ENCODE results near the gene AHSG. TPM values are rescaled to one million over a fixed set of nuclear protein-coding genes. Genes with fewer than 3 reads are reported as not detected.

The AHSG gene
- total RNA-seq, 2 experiments from 2014 or later: not detected

DNA sequence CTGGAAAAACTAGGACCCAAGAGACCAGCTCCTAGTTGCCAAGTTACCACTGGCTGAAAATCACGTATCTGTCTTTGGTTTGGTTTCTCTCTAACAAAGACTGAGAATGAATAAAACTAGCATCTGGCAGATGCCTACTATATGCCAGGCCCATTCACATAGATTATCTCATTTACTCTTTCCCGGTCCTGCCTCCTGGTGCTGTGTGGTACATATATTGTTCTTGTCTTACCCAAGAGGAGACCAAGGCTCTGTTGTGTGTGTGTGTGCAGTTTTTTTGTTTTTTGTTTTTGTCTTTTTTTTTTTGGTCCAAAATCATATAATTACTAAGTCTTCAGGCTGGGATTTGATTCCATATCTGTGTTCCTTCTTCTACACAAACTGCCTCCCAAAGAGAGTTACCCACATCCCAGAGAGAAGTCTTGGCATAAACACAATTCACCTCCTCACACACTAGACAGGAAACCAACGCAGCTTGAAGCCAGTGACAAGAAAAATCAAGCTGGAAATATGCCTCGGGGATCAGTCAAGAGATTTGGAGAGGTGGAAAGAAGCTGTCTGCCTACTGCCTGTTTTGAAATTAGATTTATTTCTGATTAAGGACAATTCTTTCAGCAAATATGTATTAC, 891 bp downstream of the AHSG start:
- ChIA-PET POLR2A (interaction anchor here (1.0 to 7.2 kb wide), 2 partner anchors 122 to 170 kb away, joined by 3 to 65 read pairs; partner anchors contain the start of gene EIF4A2), CTCF (interaction anchor here (0.7 to 6.3 kb wide), 28 partner anchors 11 to 670 kb away, joined by 3 to 185 read pairs (median 6); partner anchors contain the start of genes DNAJB11, EIF4A2, FETUB and TBCCD1)
- DNase-seq (no peak), ATAC-seq (no peak)
- Mint-ChIP-seq H3K4me3 (no peak overlapping the region), H3K27me3 (peaks cover 31% of the 10 kb centered on the region), H3K4me1 (ENCODE audit: low read depth) (peaks cover 22% of the 10 kb centered on the region), H3K36me3 (ENCODE audit: low read depth) (no peaks in the 10 kb centered on the region), H3K9me3 (no peaks in the 10 kb centered on the region), H3K27ac (no peak overlapping the region)
- TF ChIP-seq, protein P1, sequence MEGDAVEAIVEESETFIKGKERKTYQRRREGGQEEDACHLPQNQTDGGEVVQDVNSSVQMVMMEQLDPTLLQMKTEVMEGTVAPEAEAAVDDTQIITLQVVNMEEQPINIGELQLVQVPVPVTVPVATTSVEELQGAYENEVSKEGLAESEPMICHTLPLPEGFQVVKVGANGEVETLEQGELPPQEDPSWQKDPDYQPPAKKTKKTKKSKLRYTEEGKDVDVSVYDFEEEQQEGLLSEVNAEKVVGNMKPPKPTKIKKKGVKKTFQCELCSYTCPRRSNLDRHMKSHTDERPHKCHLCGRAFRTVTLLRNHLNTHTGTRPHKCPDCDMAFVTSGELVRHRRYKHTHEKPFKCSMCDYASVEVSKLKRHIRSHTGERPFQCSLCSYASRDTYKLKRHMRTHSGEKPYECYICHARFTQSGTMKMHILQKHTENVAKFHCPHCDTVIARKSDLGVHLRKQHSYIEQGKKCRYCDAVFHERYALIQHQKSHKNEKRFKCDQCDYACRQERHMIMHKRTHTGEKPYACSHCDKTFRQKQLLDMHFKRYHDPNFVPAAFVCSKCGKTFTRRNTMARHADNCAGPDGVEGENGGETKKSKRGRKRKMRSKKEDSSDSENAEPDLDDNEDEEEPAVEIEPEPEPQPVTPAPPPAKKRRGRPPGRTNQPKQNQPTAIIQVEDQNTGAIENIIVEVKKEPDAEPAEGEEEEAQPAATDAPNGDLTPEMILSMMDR (IDR thresholded peaks at IDR 0.05): no peak
- intact Hi-C loops (cut with micrococcal nuclease): no loop called here

DNA sequence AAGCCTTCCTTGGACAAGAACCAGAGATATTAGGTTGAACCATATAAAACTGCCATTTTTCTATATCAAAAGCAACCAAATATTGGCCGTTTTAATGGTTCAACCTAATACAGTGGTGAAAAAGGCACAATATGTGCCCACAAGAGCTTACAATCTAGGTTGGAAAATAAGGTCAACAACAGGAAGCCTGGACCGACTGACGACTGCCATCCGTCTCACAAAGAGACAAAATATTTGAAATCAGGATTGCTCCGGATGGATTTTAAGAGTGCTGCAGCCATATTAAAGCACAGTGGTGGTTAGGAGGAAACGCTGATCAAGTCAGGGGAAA, 1.4 kb downstream of the AHSG start:
- Mint-ChIP-seq H3K9me3 (no peaks in the 10 kb centered on the region), H3K27ac (no peak overlapping the region), H3K36me3 (ENCODE audit: low read depth) (no peaks in the 10 kb centered on the region), H3K4me3 (peak overlapping the region; percentile 7), H3K4me1 (ENCODE audit: low read depth) (peaks cover 22% of the 10 kb centered on the region), H3K27me3 (peaks cover 32% of the 10 kb centered on the region)
- intact Hi-C loops (cut with micrococcal nuclease): no loop called here
- TF ChIP-seq, protein P1 (IDR thresholded peaks at IDR 0.05): no peak
- POLR2A ChIA-PET: interaction anchor here (0.7 to 7.2 kb wide), 6 partner anchors 10 to 211 kb away, joined by 3 to 65 read pairs (median 3); partner anchors contain the start of gene EIF4A2
- ATAC-seq: no peak
- DNase-seq: no peak
- CTCF ChIA-PET: interaction anchor here (0.6 to 6.3 kb wide), 59 partner anchors 11 to 936 kb away, joined by 3 to 185 read pairs (median 4); partner anchors contain the start of genes DNAJB11, EIF4A2, FETUB and RFC4

DNA sequence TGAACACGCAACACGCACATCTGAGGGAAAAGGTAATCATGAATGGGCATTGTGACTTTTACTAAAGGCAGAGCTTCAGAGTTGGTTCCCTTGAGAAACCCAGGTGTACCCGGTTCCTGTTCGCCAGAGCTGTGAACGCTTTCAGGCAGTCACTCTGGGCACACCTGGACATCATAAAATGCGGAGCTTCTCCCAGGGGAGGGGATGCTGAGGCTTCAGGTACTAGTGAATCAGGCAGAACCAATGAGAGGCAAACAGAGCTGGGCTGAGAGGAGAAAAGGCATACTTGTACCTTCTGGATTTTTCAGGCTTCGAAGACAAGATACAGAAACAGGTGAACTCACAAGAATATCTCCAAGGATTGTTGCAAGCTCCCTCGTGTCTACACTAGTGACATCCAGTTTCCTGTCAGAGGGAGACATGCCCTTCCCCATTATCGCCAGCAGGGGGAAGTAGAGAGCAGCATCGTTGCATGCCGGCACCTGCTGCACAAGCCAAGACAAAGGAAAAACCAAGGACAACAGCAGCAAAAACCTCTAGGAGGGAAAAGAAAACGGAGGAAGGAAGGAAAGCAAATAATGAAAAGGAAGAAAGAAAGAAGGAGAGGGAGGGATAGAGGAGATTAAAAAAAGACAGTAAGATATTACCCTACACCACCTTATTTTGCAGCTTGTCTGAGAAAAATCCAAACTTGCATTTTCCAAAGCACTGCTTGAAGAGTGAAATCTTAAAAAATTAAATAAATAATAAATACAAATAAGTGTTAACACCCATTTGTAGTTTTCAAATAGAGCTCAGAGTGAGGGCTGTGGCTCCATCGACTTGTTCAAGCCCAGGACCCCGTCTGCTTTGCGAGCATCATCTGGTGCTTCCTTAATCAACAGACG, 2.0 kb downstream of the AHSG start:
- ChIA-PET CTCF (interaction anchor here (0.6 to 6.3 kb wide), 65 partner anchors 10 to 937 kb away, joined by 3 to 185 read pairs (median 4); partner anchors contain the start of genes DNAJB11, EIF4A2, FETUB and RFC4), POLR2A (interaction anchor here (0.6 to 7.2 kb wide), 7 partner anchors 10 to 210 kb away, joined by 3 to 65 read pairs (median 3); partner anchors contain the start of genes EIF4A2 and RFC4)
- H3K27me3 Mint-ChIP-seq: peaks cover 32% of the 10 kb centered on the region
- no peaks in the 10 kb centered on the region for H3K9me3 Mint-ChIP-seq
- TF ChIP-seq, protein P1 (IDR thresholded peaks at IDR 0.05): peak; percentile 97
- H3K4me3 Mint-ChIP-seq: peak overlapping the region; percentile 7
- ATAC-seq: peak; percentile 65
- peaks cover 22% of the 10 kb centered on the region for H3K4me1 Mint-ChIP-seq (ENCODE audit: low read depth)
- H3K27ac Mint-ChIP-seq: no peak overlapping the region
- peak; percentile 84 for DNase-seq
- intact Hi-C loops (cut with micrococcal nuclease): loop anchor here (5.0 kb wide), 1 partner anchor 207 kb away; no protein-coding TSS in a partner anchor
- no peaks in the 10 kb centered on the region for H3K36me3 Mint-ChIP-seq (ENCODE audit: low read depth)

DNA sequence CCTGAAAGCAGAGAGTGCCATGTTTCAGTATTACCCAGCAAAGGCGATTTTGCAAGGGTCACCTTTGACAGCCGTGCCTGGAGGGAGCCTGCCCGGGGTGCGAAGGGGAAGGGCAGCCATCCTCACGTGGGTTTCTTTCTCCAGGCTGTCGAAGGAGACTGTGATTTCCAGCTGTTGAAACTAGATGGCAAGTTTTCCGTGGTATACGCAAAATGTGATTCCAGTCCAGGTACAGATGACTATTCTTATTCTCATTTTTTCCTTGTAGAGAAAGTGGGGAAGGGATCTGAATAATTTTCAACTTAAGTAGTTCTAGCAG, 3.4 kb downstream of the AHSG start:
- Mint-ChIP-seq H3K36me3 (ENCODE audit: low read depth) (no peaks in the 10 kb centered on the region), H3K27ac (no peak overlapping the region), H3K4me3 (no peak overlapping the region), H3K4me1 (ENCODE audit: low read depth) (peaks cover 22% of the 10 kb centered on the region), H3K9me3 (no peaks in the 10 kb centered on the region), H3K27me3 (peaks cover 32% of the 10 kb centered on the region)
- TF ChIP-seq, protein P1 (IDR thresholded peaks at IDR 0.05): no peak
- POLR2A ChIA-PET: interaction anchor here (0.6 to 7.2 kb wide), 6 partner anchors 11 to 1038 kb away, joined by 3 to 65 read pairs (median 3); partner anchors contain the start of gene EIF4A2
- ATAC-seq (no peak), DNase-seq (no peak)
- intact Hi-C loops (cut with micrococcal nuclease): loop anchor here (5.0 kb wide), 1 partner anchor 206 kb away; no protein-coding TSS in a partner anchor
- CTCF ChIA-PET: interaction anchor here (0.8 to 6.3 kb wide), 46 partner anchors 8 to 673 kb away, joined by 3 to 185 read pairs (median 5); partner anchors contain the start of genes DNAJB11, FETUB, RPL39L and TBCCD1

All from activated CD8-positive, alpha-beta T cell treated with anti-CD3 and anti-CD28 coated beads for 36 hours (primary cell).